ENCODE data around the gene P4HTM. TPM values are rescaled to one million over a fixed set of nuclear protein-coding genes. Genes with fewer than 3 reads are reported as not detected.
A peak's percentile ranks its signal among the peaks of the same experiment; 100 is the strongest.

The P4HTM gene
- total and polyA plus RNA-seq, 4 donors = 58.4 to 82.7 (median 69.9) TPM

GRCh38 chr3:48960841-48961413 is 29.1 kb upstream of the P4HTM start:
- H3K4me3 ChIP-seq (ENCODE audit: low read depth, low read length) = no peak overlapping the region
- H3K4me1 ChIP-seq (ENCODE audit: control insufficient read depth, insufficient read depth, low read length) = no peaks in the 10 kb centered on the region
- H3K27me3 ChIP-seq (ENCODE audit: control insufficient read depth, insufficient read depth, low read length) = no peaks in the 10 kb centered on the region
- no peak overlapping the region for H3K27ac ChIP-seq (ENCODE audit: low read depth, low read length)
- peaks cover 26% of the 10 kb centered on the region for H3K36me3 ChIP-seq (ENCODE audit: control insufficient read depth, insufficient read depth, low read length)
- 63% methylated on average over 2 of the region's 4 CpGs for WGBS (ENCODE audit: insufficient coverage)
- no peaks in the 10 kb centered on the region for H3K9me3 ChIP-seq (ENCODE audit: control insufficient read depth, insufficient read depth, low read length)
- DNase-seq (ENCODE audit: low read depth in 4 of 6, low spot score in 6 of 6) = peak in 2 of 6 donors; percentile 0 to 78

GRCh38 chr3:48962340-48962739 is 27.7 kb upstream of the P4HTM start:
- Histone ChIP-seq H3K4me3 (ENCODE audit: low read depth, low read length) (no peak overlapping the region), H3K4me1 (ENCODE audit: control insufficient read depth, insufficient read depth, low read length) (no peaks in the 10 kb centered on the region), H3K36me3 (ENCODE audit: control insufficient read depth, insufficient read depth, low read length) (peaks cover 32% of the 10 kb centered on the region), H3K9me3 (ENCODE audit: control insufficient read depth, insufficient read depth, low read length) (no peaks in the 10 kb centered on the region), H3K27me3 (ENCODE audit: control insufficient read depth, insufficient read depth, low read length) (no peaks in the 10 kb centered on the region), H3K27ac (ENCODE audit: low read depth, low read length) (no peak overlapping the region)
- no CpG with 5 or more reads among the region's 2 CpGs for WGBS (ENCODE audit: insufficient coverage)
- DNase-seq (ENCODE audit: low read depth in 4 of 6, low spot score in 6 of 6) = no peak

GRCh38 chr3:48962939-48963338 is 27.1 kb upstream of the P4HTM start:
- no CpG with 5 or more reads among the region's 4 CpGs for WGBS (ENCODE audit: insufficient coverage)
- Histone ChIP-seq H3K4me3 (ENCODE audit: low read depth, low read length) (no peak overlapping the region), H3K27ac (ENCODE audit: low read depth, low read length) (no peak overlapping the region), H3K4me1 (ENCODE audit: control insufficient read depth, insufficient read depth, low read length) (no peaks in the 10 kb centered on the region), H3K27me3 (ENCODE audit: control insufficient read depth, insufficient read depth, low read length) (no peaks in the 10 kb centered on the region), H3K36me3 (ENCODE audit: control insufficient read depth, insufficient read depth, low read length) (peaks cover 28% of the 10 kb centered on the region), H3K9me3 (ENCODE audit: control insufficient read depth, insufficient read depth, low read length) (no peaks in the 10 kb centered on the region)
- no peak for DNase-seq (ENCODE audit: low read depth in 4 of 6, low spot score in 6 of 6)

- H3K27ac ChIP-seq (ENCODE audit: low read depth, low read length) = no peak overlapping the region
- H3K4me3 ChIP-seq (ENCODE audit: low read depth, low read length) = no peak overlapping the region
- H3K9me3 ChIP-seq (ENCODE audit: control insufficient read depth, insufficient read depth, low read length) = no peaks in the 10 kb centered on the region
- no peaks in the 10 kb centered on the region for H3K27me3 ChIP-seq (ENCODE audit: control insufficient read depth, insufficient read depth, low read length)
- H3K36me3 ChIP-seq (ENCODE audit: control insufficient read depth, insufficient read depth, low read length) = peaks cover 27% of the 10 kb centered on the region
- 100% methylated on average over 1 of the region's 2 CpGs for WGBS (ENCODE audit: insufficient coverage)
- DNase-seq (ENCODE audit: low read depth in 4 of 6, low spot score in 6 of 6) = no peak
- H3K4me1 ChIP-seq (ENCODE audit: control insufficient read depth, insufficient read depth, low read length) = no peaks in the 10 kb centered on the region
Observed at GRCh38 chr3:48963591-48963990, 26.4 kb upstream of the P4HTM start.

GRCh38 chr3:48966367-48966766 is 23.7 kb upstream of the P4HTM start:
- Histone ChIP-seq H3K4me1 (ENCODE audit: control insufficient read depth, insufficient read depth, low read length) (no peaks in the 10 kb centered on the region), H3K36me3 (ENCODE audit: control insufficient read depth, insufficient read depth, low read length) (peaks cover 49% of the 10 kb centered on the region), H3K4me3 (ENCODE audit: low read depth, low read length) (no peak overlapping the region), H3K27ac (ENCODE audit: low read depth, low read length) (no peak overlapping the region), H3K9me3 (ENCODE audit: control insufficient read depth, insufficient read depth, low read length) (no peaks in the 10 kb centered on the region), H3K27me3 (ENCODE audit: control insufficient read depth, insufficient read depth, low read length) (no peaks in the 10 kb centered on the region)
- no peak for DNase-seq (ENCODE audit: low read depth in 4 of 6, low spot score in 6 of 6)
- WGBS (ENCODE audit: insufficient coverage) = no CpG with 5 or more reads among the region's 3 CpGs

GRCh38 chr3:48966876-48967361 is 23.1 kb upstream of the P4HTM start:
- Histone ChIP-seq H3K4me3 (ENCODE audit: low read depth, low read length) (no peak overlapping the region), H3K36me3 (ENCODE audit: control insufficient read depth, insufficient read depth, low read length) (peaks cover 52% of the 10 kb centered on the region), H3K27me3 (ENCODE audit: control insufficient read depth, insufficient read depth, low read length) (no peaks in the 10 kb centered on the region), H3K9me3 (ENCODE audit: control insufficient read depth, insufficient read depth, low read length) (no peaks in the 10 kb centered on the region), H3K4me1 (ENCODE audit: control insufficient read depth, insufficient read depth, low read length) (no peaks in the 10 kb centered on the region), H3K27ac (ENCODE audit: low read depth, low read length) (no peak overlapping the region)
- WGBS (ENCODE audit: insufficient coverage) = 90% methylated on average over 6 of the region's 7 CpGs
- DNase-seq (ENCODE audit: low read depth in 4 of 6, low spot score in 6 of 6) = no peak

- DNase-seq (ENCODE audit: low read depth in 4 of 6, low spot score in 6 of 6) = no peak
- H3K4me3 ChIP-seq (ENCODE audit: low read depth, low read length) = no peak overlapping the region
- peaks cover 68% of the 10 kb centered on the region for H3K36me3 ChIP-seq (ENCODE audit: control insufficient read depth, insufficient read depth, low read length)
- no peaks in the 10 kb centered on the region for H3K27me3 ChIP-seq (ENCODE audit: control insufficient read depth, insufficient read depth, low read length)
- no peak overlapping the region for H3K27ac ChIP-seq (ENCODE audit: low read depth, low read length)
- 98% methylated on average over 5 of the region's 6 CpGs for WGBS (ENCODE audit: insufficient coverage)
- H3K9me3 ChIP-seq (ENCODE audit: control insufficient read depth, insufficient read depth, low read length) = no peaks in the 10 kb centered on the region
- H3K4me1 ChIP-seq (ENCODE audit: control insufficient read depth, insufficient read depth, low read length) = no peaks in the 10 kb centered on the region
Observed at GRCh38 chr3:48970586-48970985, 19.5 kb upstream of the P4HTM start.

- no peak overlapping the region for H3K4me3 ChIP-seq (ENCODE audit: low read depth, low read length)
- DNase-seq (ENCODE audit: low read depth in 4 of 6, low spot score in 6 of 6) = no peak
- H3K27me3 ChIP-seq (ENCODE audit: control insufficient read depth, insufficient read depth, low read length) = no peaks in the 10 kb centered on the region
- H3K27ac ChIP-seq (ENCODE audit: low read depth, low read length) = no peak overlapping the region
- WGBS (ENCODE audit: insufficient coverage) = 83% methylated on average over 10 of the region's 10 CpGs
- H3K36me3 ChIP-seq (ENCODE audit: control insufficient read depth, insufficient read depth, low read length) = peaks cover 81% of the 10 kb centered on the region
- H3K4me1 ChIP-seq (ENCODE audit: control insufficient read depth, insufficient read depth, low read length) = no peaks in the 10 kb centered on the region
- H3K9me3 ChIP-seq (ENCODE audit: control insufficient read depth, insufficient read depth, low read length) = no peaks in the 10 kb centered on the region
Observed at GRCh38 chr3:48974076-48974864, 15.8 kb upstream of the P4HTM start.

- Histone ChIP-seq H3K4me3 (ENCODE audit: low read depth, low read length) (no peak overlapping the region), H3K27me3 (ENCODE audit: control insufficient read depth, insufficient read depth, low read length) (no peaks in the 10 kb centered on the region), H3K4me1 (ENCODE audit: control insufficient read depth, insufficient read depth, low read length) (no peaks in the 10 kb centered on the region), H3K36me3 (ENCODE audit: control insufficient read depth, insufficient read depth, low read length) (peaks cover 77% of the 10 kb centered on the region), H3K9me3 (ENCODE audit: control insufficient read depth, insufficient read depth, low read length) (no peaks in the 10 kb centered on the region), H3K27ac (ENCODE audit: low read depth, low read length) (no peak overlapping the region)
- no peak for DNase-seq (ENCODE audit: low read depth in 4 of 6, low spot score in 6 of 6)
- WGBS (ENCODE audit: insufficient coverage) = no CpG with 5 or more reads among the region's 3 CpGs
Observed at GRCh38 chr3:48979451-48979850, 10.6 kb upstream of the P4HTM start.

- 90% methylated on average over 3 of the region's 4 CpGs for WGBS (ENCODE audit: insufficient coverage)
- Histone ChIP-seq H3K36me3 (ENCODE audit: control insufficient read depth, insufficient read depth, low read length) (peaks cover 74% of the 10 kb centered on the region), H3K4me1 (ENCODE audit: control insufficient read depth, insufficient read depth, low read length) (no peaks in the 10 kb centered on the region), H3K27ac (ENCODE audit: low read depth, low read length) (no peak overlapping the region), H3K9me3 (ENCODE audit: control insufficient read depth, insufficient read depth, low read length) (no peaks in the 10 kb centered on the region), H3K4me3 (ENCODE audit: low read depth, low read length) (no peak overlapping the region), H3K27me3 (ENCODE audit: control insufficient read depth, insufficient read depth, low read length) (no peaks in the 10 kb centered on the region)
- DNase-seq (ENCODE audit: low read depth in 4 of 6, low spot score in 6 of 6) = no peak
Observed at GRCh38 chr3:48980295-48980694, 9.7 kb upstream of the P4HTM start.

Measured in spinal cord (tissue), 10 donors.